Karpas-422 (cell line): Measurements from ENCODE around the gene RETSAT. TPM values are rescaled to one million over a fixed set of nuclear protein-coding genes. Genes with fewer than 3 reads are reported as not detected.
A peak's percentile ranks its signal among the peaks of the same experiment; 100 is the strongest.

ENCODE experiments used
- DNase-seq: peaks from one replicate; pipeline ENCODE4 v3.0.0-alpha.2; 2015
- H2AFZ ChIP-seq: fragments of 200-600 bp; sonication (generic); 2 replicates; pipeline ENCODE4 v1.6.1; 2014; ENCODE audit warnings: antibody characterized with exemption, low read length, mixed read lengths
- H3K27ac ChIP-seq: fragments of 200-600 bp; sonication (generic); 2 replicates; pipeline ENCODE4 v1.5.1; 2014; ENCODE audit warnings: mild to moderate bottlenecking, low read length, moderate library complexity
- H3K27me3 ChIP-seq: fragments of 200-600 bp; sonication (generic); 2 replicates; pipeline ENCODE4 v1.6.1; 2014; ENCODE audit warnings: low read length, mixed read lengths
- H3K36me3 ChIP-seq: fragments of 200-600 bp; sonication (generic); 2 replicates; pipeline ENCODE4 v1.6.1; 2014; ENCODE audit warnings: low read length, mixed read lengths; ENCODE audit not compliant: insufficient read depth
- H3K4me1 ChIP-seq: fragments of 200-600 bp; sonication (generic); 2 replicates; pipeline ENCODE4 v1.6.1; 2014; ENCODE audit warnings: mild to moderate bottlenecking, low read length, mixed read lengths
- H3K4me2 ChIP-seq: fragments of 200-600 bp; sonication (generic); 2 replicates; pipeline ENCODE4 v1.6.1; 2014; ENCODE audit warnings: low read length, low read depth, mild to moderate bottlenecking; ENCODE audit not compliant: poor library complexity, severe bottlenecking
- H3K4me3 ChIP-seq: fragments of 200-600 bp; sonication (generic); 2 replicates; pipeline ENCODE4 v1.5.1; 2014; ENCODE audit warnings: mild to moderate bottlenecking, antibody characterized with exemption, low read length, mixed read lengths
- H3K79me2 ChIP-seq: fragments of 200-600 bp; sonication (generic); 2 replicates; pipeline ENCODE4 v1.6.1; 2014; ENCODE audit warnings: mild to moderate bottlenecking, low read length, mixed read lengths
- H3K9ac ChIP-seq: fragments of 200-600 bp; sonication (generic); 2 replicates; pipeline ENCODE4 v1.6.0; 2014; ENCODE audit warnings: low read length
- H3K9me2 ChIP-seq: fragments of 200-600 bp; sonication (generic), shearing (Covaris generic); replicated peaks from 2 replicates; pipeline ENCODE4 v1.6.0; 2014; ENCODE audit warnings: mild to moderate bottlenecking, low read length, moderate library complexity; ENCODE audit not compliant: insufficient read depth
- H3K9me3 ChIP-seq: fragments of 300-700, 200-600 bp; sonication (generic); 2 replicates; pipeline ENCODE4 v1.6.1; 2014; ENCODE audit warnings: low read length, mixed read lengths
- H4K20me1 ChIP-seq: fragments of 200-600 bp; sonication (generic); 2 replicates; pipeline ENCODE4 v1.6.1; 2014; ENCODE audit warnings: mild to moderate bottlenecking, antibody characterized with exemption, low read length, low read depth; ENCODE audit not compliant: insufficient read depth
- total RNA-seq: library from RNA; depleted of rRNA; stranded (reverse); fragments of >200 nt; shearing (Covaris generic); gene quantifications from 2 replicates; pipeline ENCODE4 v1.2.3, GENCODE V29; 2014; ENCODE audit warnings: low replicate concordance; rRNA removed

The RETSAT gene
- 21.6 and 23.0 TPM in 2 replicates for total RNA-seq

DNA sequence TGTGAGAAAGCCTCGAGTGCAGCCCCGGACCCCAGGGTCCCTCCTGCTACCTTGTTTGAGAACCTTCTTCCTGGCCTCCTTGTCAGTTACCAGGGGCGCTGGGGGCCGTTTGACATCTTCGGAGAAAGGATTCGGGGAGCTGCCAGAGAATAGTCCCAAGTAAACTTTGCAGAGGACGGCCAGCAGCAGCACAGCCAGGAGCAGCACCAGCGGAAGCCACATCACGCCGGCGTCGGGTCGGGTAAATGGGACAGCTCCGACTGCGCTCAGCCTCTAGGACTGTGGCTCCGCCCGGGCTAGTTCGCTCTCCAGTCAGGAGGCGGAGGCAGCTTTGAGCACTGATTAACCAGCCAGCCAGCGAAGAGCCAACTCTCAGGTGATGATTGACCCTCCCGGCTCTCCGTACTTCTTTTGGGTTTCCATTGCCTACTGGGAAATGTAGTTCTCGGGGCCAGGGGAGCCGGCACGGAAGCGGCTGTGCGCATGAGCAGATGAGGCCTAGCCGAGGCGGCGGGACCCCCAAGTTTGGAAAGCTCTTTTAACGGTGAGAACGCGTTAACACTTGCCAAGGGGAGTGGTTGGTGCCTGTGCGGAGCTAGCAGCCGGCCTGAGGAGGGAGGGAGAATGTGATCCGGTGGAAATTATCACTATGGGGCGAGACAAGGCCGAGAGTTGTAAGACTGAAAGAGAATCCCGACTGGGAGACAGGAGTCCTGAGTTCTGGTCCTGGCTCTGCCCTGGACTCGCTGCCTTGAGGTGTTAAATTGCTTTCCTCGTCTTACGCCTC lies at the start of gene RETSAT, which contains the start of gene ELMOD3:
TSS of gene RETSAT (minus strand) at position 243 of the 787 bp plus-strand sequence. CDS start at position 222, 21 bp downstream.
TSS of gene ELMOD3 (plus strand) at position 484 of the 787 bp plus-strand sequence. CDS start 2,430 bp downstream, outside the sequence.
- Histone ChIP-seq H3K27me3 (no peaks in the 10 kb centered on the region), H3K79me2 (peaks cover 44% of the 10 kb centered on the region), H3K4me3 (peak within 1 kb of the TSS; percentile 80), H2AFZ (peak within 1 kb of the TSS; percentile 40), H3K9me2 (no peaks in the 10 kb centered on the region), H3K4me2 (peak within 1 kb of the TSS; percentile 97), H3K36me3 (peaks cover 19% of the 10 kb centered on the region; the same call in 1 of the 2 replicates), H3K9ac (peak within 1 kb of the TSS; percentile 85), H3K9me3 (no peaks in the 10 kb centered on the region), H3K4me1 (peaks cover 25% of the 10 kb centered on the region), H4K20me1 (no peaks in the 10 kb centered on the region), H3K27ac (peak within 1 kb of the TSS; percentile 15; the same call in 1 of the 2 replicates)
- peak; percentile 100 for DNase-seq

DNA sequence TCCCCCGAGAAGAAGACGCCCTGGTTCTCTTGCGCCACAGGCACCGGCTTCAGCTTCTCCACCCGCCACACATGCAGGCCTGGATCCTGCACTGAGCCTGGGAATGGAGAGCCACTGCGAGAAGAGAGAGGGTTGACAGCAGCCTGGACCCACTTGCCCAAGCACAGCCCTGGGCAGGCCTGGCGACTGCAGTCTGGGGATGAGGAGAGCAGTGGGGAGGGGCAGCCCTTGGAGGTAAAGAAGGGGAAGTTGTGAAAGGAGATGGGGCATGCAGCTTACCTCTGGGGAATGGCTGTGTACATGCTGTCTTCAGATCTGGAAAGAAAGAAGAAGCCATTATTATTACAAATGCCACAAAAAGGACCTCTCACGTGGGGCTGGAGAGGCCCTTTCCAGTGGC lies 47.5 kb upstream of the RETSAT start:
- Histone ChIP-seq H3K9me3 (peaks cover 12% of the 10 kb centered on the region; the same call in 1 of the 2 replicates), H3K27ac (no peak overlapping the region), H3K4me2 (no peak overlapping the region), H3K4me1 (peaks cover 4% of the 10 kb centered on the region), H4K20me1 (no peaks in the 10 kb centered on the region), H2AFZ (no peak overlapping the region), H3K9me2 (no peaks in the 10 kb centered on the region), H3K36me3 (no peaks in the 10 kb centered on the region), H3K79me2 (no peaks in the 10 kb centered on the region), H3K4me3 (no peak overlapping the region), H3K9ac (no peak overlapping the region), H3K27me3 (no peaks in the 10 kb centered on the region)
- DNase-seq, result peak; percentile 56

DNA sequence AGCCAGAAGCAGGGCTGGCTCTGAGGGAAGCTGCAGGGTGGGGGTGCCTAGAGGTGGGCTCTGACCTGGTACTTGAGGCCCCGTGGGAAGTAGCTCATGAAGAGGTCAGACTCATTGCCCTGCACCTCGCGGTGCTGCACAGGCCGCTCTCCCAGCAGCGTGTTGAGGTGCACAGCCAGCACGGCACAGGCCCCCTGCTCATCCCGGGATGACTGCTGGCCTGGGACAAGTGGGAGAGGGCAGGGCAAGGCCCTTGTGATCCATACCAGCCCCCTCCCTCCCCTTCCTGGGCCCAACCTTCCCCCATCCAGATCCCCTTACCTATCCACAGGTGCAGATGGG lies 47.1 kb upstream of the RETSAT start:
- Histone ChIP-seq H3K9ac (no peak overlapping the region), H3K79me2 (no peaks in the 10 kb centered on the region), H2AFZ (no peak overlapping the region), H3K9me3 (peaks cover 12% of the 10 kb centered on the region; the same call in 1 of the 2 replicates), H3K36me3 (no peaks in the 10 kb centered on the region), H3K4me1 (peaks cover 4% of the 10 kb centered on the region), H3K27me3 (no peaks in the 10 kb centered on the region), H3K4me3 (no peak overlapping the region), H4K20me1 (no peaks in the 10 kb centered on the region), H3K4me2 (no peak overlapping the region), H3K9me2 (no peaks in the 10 kb centered on the region), H3K27ac (no peak overlapping the region)
- no peak for DNase-seq

DNA sequence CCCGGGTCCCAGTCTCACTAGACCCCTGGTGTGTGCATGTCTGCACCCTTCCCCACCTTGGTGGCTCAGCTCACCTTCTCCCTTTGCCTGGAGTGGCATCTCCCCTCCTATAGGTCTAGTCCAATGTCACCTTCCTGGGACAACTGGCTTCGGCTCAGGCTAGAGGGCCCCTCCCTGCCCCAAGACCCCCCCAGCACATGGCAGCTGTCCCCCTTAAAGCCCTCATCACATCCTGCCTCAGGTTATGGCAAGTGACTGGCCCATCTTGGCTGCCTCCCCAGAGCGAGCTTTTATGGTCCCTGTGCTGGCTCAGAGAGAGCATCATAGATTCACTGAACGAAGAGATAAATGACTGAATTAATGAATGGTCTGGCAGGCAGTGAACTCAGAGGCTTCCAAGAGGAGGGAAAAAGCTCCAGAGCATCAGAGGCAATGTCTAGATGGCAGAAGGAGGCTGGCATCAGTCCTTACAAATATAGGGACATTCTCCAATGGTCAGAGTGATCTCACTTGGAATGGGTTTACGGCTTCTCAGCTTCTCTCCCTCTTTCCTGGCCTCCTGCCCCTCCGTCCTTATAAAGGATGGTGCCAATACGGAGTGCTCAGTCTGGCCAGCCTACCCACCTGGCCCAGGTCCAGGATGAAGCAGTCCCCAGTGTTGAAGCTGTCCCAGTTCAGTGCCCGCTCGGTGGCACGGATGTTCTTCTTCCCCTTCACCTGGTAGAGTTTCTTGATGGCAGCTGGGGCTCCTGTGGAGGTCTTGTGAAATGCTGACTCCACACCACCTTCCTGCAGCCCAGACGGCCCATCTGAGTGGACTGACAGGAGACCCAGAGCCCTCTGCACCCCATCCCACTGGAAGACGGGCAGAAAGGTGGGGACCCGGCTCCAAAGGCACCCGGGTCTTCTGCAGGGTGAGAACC lies 46.5 kb upstream of the RETSAT start:
- no peak overlapping the region for H3K4me3 ChIP-seq
- no peak overlapping the region for H2AFZ ChIP-seq
- peaks cover 12% of the 10 kb centered on the region; the same call in 1 of the 2 replicates for H3K9me3 ChIP-seq
- H3K4me2 ChIP-seq, result no peak overlapping the region
- no peaks in the 10 kb centered on the region for H4K20me1 ChIP-seq
- H3K9me2 ChIP-seq, result no peaks in the 10 kb centered on the region
- H3K27ac ChIP-seq, result no peak overlapping the region
- no peak for DNase-seq
- H3K27me3 ChIP-seq, result no peaks in the 10 kb centered on the region
- H3K9ac ChIP-seq, result no peak overlapping the region
- H3K79me2 ChIP-seq, result no peaks in the 10 kb centered on the region
- H3K4me1 ChIP-seq, result peaks cover 4% of the 10 kb centered on the region
- H3K36me3 ChIP-seq, result no peaks in the 10 kb centered on the region

DNA sequence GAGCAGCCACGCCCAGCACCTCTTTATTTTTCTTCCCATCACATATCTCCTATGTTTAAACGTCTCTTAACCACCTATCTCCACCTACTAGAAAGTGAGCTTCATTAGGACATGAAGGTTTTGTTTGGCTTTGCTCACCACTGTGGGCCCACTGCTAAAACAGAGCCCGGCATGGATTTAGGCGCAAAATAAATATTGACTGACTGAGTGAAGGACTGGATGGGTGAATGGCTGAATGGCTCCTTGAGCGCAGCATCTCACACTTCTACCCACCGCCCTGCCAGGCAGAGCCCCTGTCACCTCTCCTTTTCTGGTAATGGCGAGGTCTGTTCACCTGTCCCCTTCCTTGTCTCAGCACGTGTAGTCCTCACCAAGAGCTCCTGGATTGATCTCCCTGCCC lies 45.7 kb upstream of the RETSAT start:
- H3K36me3 ChIP-seq, result no peaks in the 10 kb centered on the region
- H3K4me1 ChIP-seq, result peaks cover 4% of the 10 kb centered on the region
- no peak for DNase-seq
- no peak overlapping the region for H3K9ac ChIP-seq
- no peaks in the 10 kb centered on the region for H3K9me2 ChIP-seq
- no peak overlapping the region for H3K27ac ChIP-seq
- no peaks in the 10 kb centered on the region for H4K20me1 ChIP-seq
- H3K27me3 ChIP-seq, result no peaks in the 10 kb centered on the region
- no peaks in the 10 kb centered on the region for H3K79me2 ChIP-seq
- peaks cover 12% of the 10 kb centered on the region; the same call in 1 of the 2 replicates for H3K9me3 ChIP-seq
- H2AFZ ChIP-seq, result no peak overlapping the region
- no peak overlapping the region for H3K4me3 ChIP-seq
- H3K4me2 ChIP-seq, result no peak overlapping the region

DNA sequence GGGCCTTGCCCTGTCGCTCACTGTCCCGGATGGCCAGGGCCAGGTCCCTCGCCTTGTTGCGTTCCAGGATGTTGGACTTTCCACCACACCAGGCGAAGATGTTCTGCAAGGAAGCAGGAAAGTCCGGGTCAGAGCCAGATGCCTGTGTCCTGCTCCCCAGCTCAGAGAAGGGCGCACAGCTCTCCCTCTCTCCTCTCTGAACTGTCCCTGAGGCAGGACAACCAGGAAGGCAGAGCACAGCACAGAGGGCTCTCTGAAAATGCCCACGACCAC lies 44.8 kb upstream of the RETSAT start:
- Histone ChIP-seq H3K9ac (no peak overlapping the region), H3K79me2 (no peaks in the 10 kb centered on the region), H3K36me3 (no peaks in the 10 kb centered on the region), H3K4me3 (no peak overlapping the region), H3K27me3 (no peaks in the 10 kb centered on the region), H3K27ac (no peak overlapping the region), H3K4me2 (no peak overlapping the region), H3K4me1 (peaks cover 4% of the 10 kb centered on the region), H3K9me2 (no peaks in the 10 kb centered on the region), H2AFZ (no peak overlapping the region), H4K20me1 (no peaks in the 10 kb centered on the region), H3K9me3 (peaks cover 10% of the 10 kb centered on the region; the same call in 1 of the 2 replicates)
- DNase-seq, result no peak

DNA sequence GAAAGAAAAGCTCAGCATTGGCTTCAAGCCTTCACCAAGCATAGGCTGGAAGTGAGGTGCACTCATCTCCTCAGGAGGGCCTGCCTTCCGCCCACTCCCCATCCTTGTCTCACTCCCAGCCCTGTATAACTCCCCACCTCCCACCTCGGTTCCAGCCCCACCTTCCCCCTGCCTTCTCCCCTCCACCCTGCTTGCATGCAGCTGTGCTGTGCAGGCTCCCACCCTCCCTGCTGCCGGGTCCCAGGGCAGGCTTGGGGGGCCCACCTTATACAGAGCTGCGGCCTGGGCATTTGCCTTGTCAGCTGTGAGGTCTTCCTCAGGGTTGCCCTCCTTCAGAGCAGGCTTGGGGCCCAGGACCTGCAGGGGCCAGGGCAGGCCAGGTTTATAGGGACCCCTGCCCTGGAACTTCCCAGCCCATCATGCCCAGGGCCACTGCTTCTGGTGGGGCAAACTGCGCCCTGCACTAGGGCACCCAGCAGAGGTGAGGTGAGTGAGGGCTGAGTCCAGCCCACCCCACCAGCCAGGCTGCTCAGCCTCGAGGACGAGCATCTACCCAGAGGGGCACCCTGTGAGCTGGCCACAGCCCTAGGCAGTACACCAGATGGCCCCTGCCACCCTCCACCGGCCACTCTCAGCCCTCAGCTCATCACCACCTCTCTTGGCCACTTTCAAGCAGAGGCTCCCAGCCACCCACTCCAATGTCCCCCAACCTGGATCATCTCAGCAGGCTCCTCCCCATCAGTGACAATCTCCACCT lies 44.3 kb upstream of the RETSAT start:
- H4K20me1 ChIP-seq, result no peaks in the 10 kb centered on the region
- no peak for DNase-seq
- no peaks in the 10 kb centered on the region for H3K9me2 ChIP-seq
- no peak overlapping the region for H2AFZ ChIP-seq
- H3K9me3 ChIP-seq, result 0 out of 2 replicates have a peak, but pooled peaks cover 7% of the 10 kb centered on the region
- H3K4me2 ChIP-seq, result no peak overlapping the region
- no peak overlapping the region for H3K4me3 ChIP-seq
- no peaks in the 10 kb centered on the region for H3K79me2 ChIP-seq
- no peaks in the 10 kb centered on the region for H3K36me3 ChIP-seq
- no peak overlapping the region for H3K27ac ChIP-seq
- H3K9ac ChIP-seq, result no peak overlapping the region
- peaks cover 4% of the 10 kb centered on the region for H3K4me1 ChIP-seq
- H3K27me3 ChIP-seq, result no peaks in the 10 kb centered on the region
